Osteocyte (in vitro differentiated cells): ENCODE data around the gene FAM216A. TPM values are rescaled to one million over a fixed set of nuclear protein-coding genes. Genes with fewer than 3 reads are reported as not detected.
A peak's percentile ranks its signal among the peaks of the same experiment; 100 is the strongest.
"Not testable (repeated sequence)": the region's sequence is repeated elsewhere in the genome, so short reads cannot be mapped to it uniquely, and the experiment has no call there.

ENCODE experiments used
- DNase-seq: peaks from one replicate; pipeline ENCODE4 v3.0.0; 2021; ENCODE audit warnings: mixed read lengths; ENCODE audit not compliant: unreplicated experiment; ENCODE audit errors: extremely low spot score
- H3K27ac Mint-ChIP-seq: one replicate; pipeline ENCODE4 v1.8.0; 2021; ENCODE audit warnings: mild to moderate bottlenecking, mixed read lengths; ENCODE audit not compliant: unreplicated experiment
- H3K27me3 Mint-ChIP-seq: one replicate; pipeline ENCODE4 v1.8.0; 2021; ENCODE audit warnings: mixed read lengths; ENCODE audit not compliant: unreplicated experiment
- H3K36me3 Mint-ChIP-seq: one replicate; pipeline ENCODE4 v1.8.0; 2021; ENCODE audit warnings: mixed read lengths; ENCODE audit not compliant: unreplicated experiment
- H3K4me1 Mint-ChIP-seq: one replicate; pipeline ENCODE4 v1.8.0; 2021; ENCODE audit warnings: mixed read lengths; ENCODE audit not compliant: unreplicated experiment
- H3K4me3 Mint-ChIP-seq: one replicate; pipeline ENCODE4 v1.8.0; 2021; ENCODE audit warnings: mild to moderate bottlenecking, moderate library complexity, mixed read lengths; ENCODE audit not compliant: unreplicated experiment
- H3K9me3 Mint-ChIP-seq: one replicate; pipeline ENCODE4 v1.8.0; 2021; ENCODE audit warnings: mixed read lengths; ENCODE audit not compliant: unreplicated experiment
- CTCF ChIP-seq: fragments of 200-600 bp; sonication (generic); IDR thresholded peaks from 2 replicates; pipeline ENCODE4 v1.5.0; 2021; ENCODE audit warnings: antibody characterized with exemption, mild to moderate bottlenecking, moderate library complexity
- total RNA-seq: library from RNA; stranded (reverse); gene quantifications from 2 replicates; pipeline ENCODE4 v1.2.1, GENCODE V29; 2021

FAM216A gene
- total RNA-seq, 1 donor from 2014 or later: 8.4 TPM

GRCh38 chr12:110449799-110450497, 18.7 kb upstream of the FAM216A start, which contains the start of gene ARPC3:
ARPC3 (minus strand) TSS chr12:110450337; CDS start chr12:110450260, 77 bp downstream.
- H3K4me1 Mint-ChIP-seq: peaks cover 35% of the 10 kb centered on the region
- peak; percentile 88 for TF ChIP-seq CTCF
- peak; percentile 97 for DNase-seq
- no peaks in the 10 kb centered on the region for H3K9me3 Mint-ChIP-seq
- H3K27ac Mint-ChIP-seq: peak within 1 kb of the TSS; percentile 100
- H3K27me3 Mint-ChIP-seq: no peaks in the 10 kb centered on the region
- H3K4me3 Mint-ChIP-seq: peak within 1 kb of the TSS; percentile 100
- H3K36me3 Mint-ChIP-seq: peaks cover 21% of the 10 kb centered on the region

GRCh38 chr12:110451263-110451662, 17.4 kb upstream of the FAM216A start:
- no peaks in the 10 kb centered on the region for H3K27me3 Mint-ChIP-seq
- H3K36me3 Mint-ChIP-seq: peaks cover 15% of the 10 kb centered on the region
- H3K27ac Mint-ChIP-seq: no peak overlapping the region
- peaks cover 31% of the 10 kb centered on the region for H3K4me1 Mint-ChIP-seq
- no peak for TF ChIP-seq CTCF
- H3K9me3 Mint-ChIP-seq: no peaks in the 10 kb centered on the region
- DNase-seq: no peak
- peak overlapping the region; percentile 100 for H3K4me3 Mint-ChIP-seq

GRCh38 chr12:110453569-110454296, 14.9 kb upstream of the FAM216A start:
- H3K4me3 Mint-ChIP-seq: no peak overlapping the region
- H3K4me1 Mint-ChIP-seq: peaks cover 17% of the 10 kb centered on the region
- peaks cover 19% of the 10 kb centered on the region for H3K36me3 Mint-ChIP-seq

GRCh38 chr12:110458756-110459155, 9.9 kb upstream of the FAM216A start:
- Mint-ChIP-seq H3K27me3 (no peaks in the 10 kb centered on the region), H3K4me3 (no peak overlapping the region), H3K4me1 (no peaks in the 10 kb centered on the region), H3K27ac (no peak overlapping the region), H3K36me3 (peaks cover 17% of the 10 kb centered on the region), H3K9me3 (no peaks in the 10 kb centered on the region)
- TF ChIP-seq CTCF: no peak
- no peak for DNase-seq

More at GRCh38 chr12:110453569-110454296, 14.9 kb upstream of the FAM216A start:
- TF ChIP-seq CTCF: no peak
- no peak overlapping the region for H3K27ac Mint-ChIP-seq
- no peaks in the 10 kb centered on the region for H3K27me3 Mint-ChIP-seq
- H3K9me3 Mint-ChIP-seq: no peaks in the 10 kb centered on the region
- no peak for DNase-seq

GRCh38 chr12:110461189-110461588, 7.5 kb upstream of the FAM216A start:
- peaks cover 17% of the 10 kb centered on the region for H3K36me3 Mint-ChIP-seq
- not testable (repeated sequence) for DNase-seq, H3K4me1 Mint-ChIP-seq, H3K27me3 Mint-ChIP-seq, H3K9me3 Mint-ChIP-seq, H3K27ac Mint-ChIP-seq, H3K4me3 Mint-ChIP-seq
